NCI-H526 treated with DMSO at 0.1 percent for 48 hours (cell line): ENCODE results near the gene PDZD8.
"Not testable (repeated sequence)": the region's sequence is repeated elsewhere in the genome, so short reads cannot be mapped to it uniquely, and the experiment has no call there.

Source experiments
- DNase-seq: peaks from one replicate; lab custom pipeline; 2025; lab: John Stamatoyannopoulos, UW

The PDZD8 gene

GRCh38 chr10:117294039-117294645, 81.1 kb downstream of the PDZD8 start:
- DNase-seq: no peak

GRCh38 chr10:117290872-117291271, 84.4 kb downstream of the PDZD8 start:
- not testable (repeated sequence) for DNase-seq

GRCh38 chr10:117284716-117285494, 90.3 kb downstream of the PDZD8 start:
- DNase-seq: no peak

- no peak for DNase-seq
Observed at GRCh38 chr10:117277675-117278074, 97.6 kb downstream of the PDZD8 start.

- DNase-seq: no peak
Observed at GRCh38 chr10:117275121-117275520, 100.1 kb downstream of the PDZD8 start.

GRCh38 chr10:117274509-117274908, 100.7 kb downstream of the PDZD8 start:
- DNase-seq: no peak

- DNase-seq: no peak
Observed at GRCh38 chr10:117273980-117274379, 101.3 kb downstream of the PDZD8 start.

- no peak for DNase-seq
Observed at GRCh38 chr10:117272195-117273076, 102.8 kb downstream of the PDZD8 start.

GRCh38 chr10:117271427-117271826, 103.8 kb downstream of the PDZD8 start:
- no peak for DNase-seq

GRCh38 chr10:117268907-117269306, 106.3 kb downstream of the PDZD8 start:
- DNase-seq: no peak

GRCh38 chr10:117268258-117268657, 107.0 kb downstream of the PDZD8 start:
- DNase-seq: no peak

GRCh38 chr10:117266812-117267211, 108.4 kb downstream of the PDZD8 start:
- DNase-seq: no peak

GRCh38 chr10:117266400-117266799, 108.8 kb downstream of the PDZD8 start:
- no peak for DNase-seq

GRCh38 chr10:117264782-117265181, 110.5 kb downstream of the PDZD8 start:
- no peak for DNase-seq

- DNase-seq: no peak
Observed at GRCh38 chr10:117262903-117263293, 112.3 kb downstream of the PDZD8 start.

- no peak for DNase-seq
Observed at GRCh38 chr10:117262291-117262902, 112.8 kb downstream of the PDZD8 start.

- DNase-seq: no peak
Observed at GRCh38 chr10:117261501-117261900, 113.7 kb downstream of the PDZD8 start.

GRCh38 chr10:117260084-117260483, 115.2 kb downstream of the PDZD8 start:
- DNase-seq: no peak

GRCh38 chr10:117259279-117259678, 116.0 kb downstream of the PDZD8 start:
- DNase-seq: no peak

GRCh38 chr10:117257721-117258120, 117.5 kb downstream of the PDZD8 start:
- DNase-seq: no peak

- DNase-seq: no peak
Observed at GRCh38 chr10:117256910-117257309, 118.3 kb downstream of the PDZD8 start.

GRCh38 chr10:117255835-117256460, 119.3 kb downstream of the PDZD8 start:
- DNase-seq: no peak
